Anterior cingulate cortex (tissue), 58 donors: ENCODE data around the gene CROCC.
"Not testable (repeated sequence)": the region's sequence is repeated elsewhere in the genome, so short reads cannot be mapped to it uniquely, and the experiment has no call there.

Experiments used
- DNase-seq, 58 donors: peaks; one replicate each; lab custom pipeline; 2025; lab: John Stamatoyannopoulos, UW

Gene CROCC

DNA sequence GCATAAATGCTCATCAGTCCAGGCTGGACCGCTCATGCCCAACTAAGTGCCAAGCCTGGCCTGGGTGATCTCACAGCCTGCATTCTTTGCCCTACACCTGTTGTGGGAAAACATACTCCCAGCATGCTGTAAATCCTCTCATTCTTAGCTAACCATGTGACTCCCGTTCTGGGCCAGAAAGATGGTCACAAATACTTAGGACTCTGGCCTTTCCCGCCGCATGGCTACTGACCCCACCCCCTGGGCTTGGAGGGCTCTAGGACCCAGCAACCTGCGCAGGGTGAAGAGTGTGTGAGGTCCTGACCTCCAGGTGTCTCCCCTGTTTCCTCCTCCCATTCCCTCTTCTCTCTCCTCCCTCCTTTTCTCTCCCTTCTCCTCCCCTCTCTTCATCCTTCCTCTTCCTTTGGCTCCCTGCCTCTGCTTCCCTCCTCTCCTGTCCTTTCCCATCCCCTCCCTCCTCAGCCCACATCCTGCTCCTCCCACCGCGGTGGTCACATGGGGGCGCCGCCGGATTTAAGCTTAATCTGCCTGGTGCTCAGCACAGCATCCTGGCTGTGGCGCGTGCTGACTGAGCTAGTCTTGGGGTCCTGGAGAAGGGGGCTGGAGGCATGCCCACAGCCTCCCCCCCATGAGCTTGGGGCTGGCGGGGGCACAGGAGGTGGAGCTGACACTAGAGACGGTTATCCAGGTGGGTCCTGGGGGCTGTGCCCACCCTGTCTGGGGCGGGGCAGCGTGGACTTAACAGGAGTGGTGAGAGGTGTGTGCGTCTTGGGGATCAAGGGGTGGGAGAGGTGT is at the start of gene CROCC:
CROCC (plus strand) TSS at position 541 of the 795 bp plus-strand sequence; CDS start at position 629, 88 bp downstream.
- DNase-seq, result peak in 18 of 58 donors; percentile 7 to 61 (median 30)

DNA sequence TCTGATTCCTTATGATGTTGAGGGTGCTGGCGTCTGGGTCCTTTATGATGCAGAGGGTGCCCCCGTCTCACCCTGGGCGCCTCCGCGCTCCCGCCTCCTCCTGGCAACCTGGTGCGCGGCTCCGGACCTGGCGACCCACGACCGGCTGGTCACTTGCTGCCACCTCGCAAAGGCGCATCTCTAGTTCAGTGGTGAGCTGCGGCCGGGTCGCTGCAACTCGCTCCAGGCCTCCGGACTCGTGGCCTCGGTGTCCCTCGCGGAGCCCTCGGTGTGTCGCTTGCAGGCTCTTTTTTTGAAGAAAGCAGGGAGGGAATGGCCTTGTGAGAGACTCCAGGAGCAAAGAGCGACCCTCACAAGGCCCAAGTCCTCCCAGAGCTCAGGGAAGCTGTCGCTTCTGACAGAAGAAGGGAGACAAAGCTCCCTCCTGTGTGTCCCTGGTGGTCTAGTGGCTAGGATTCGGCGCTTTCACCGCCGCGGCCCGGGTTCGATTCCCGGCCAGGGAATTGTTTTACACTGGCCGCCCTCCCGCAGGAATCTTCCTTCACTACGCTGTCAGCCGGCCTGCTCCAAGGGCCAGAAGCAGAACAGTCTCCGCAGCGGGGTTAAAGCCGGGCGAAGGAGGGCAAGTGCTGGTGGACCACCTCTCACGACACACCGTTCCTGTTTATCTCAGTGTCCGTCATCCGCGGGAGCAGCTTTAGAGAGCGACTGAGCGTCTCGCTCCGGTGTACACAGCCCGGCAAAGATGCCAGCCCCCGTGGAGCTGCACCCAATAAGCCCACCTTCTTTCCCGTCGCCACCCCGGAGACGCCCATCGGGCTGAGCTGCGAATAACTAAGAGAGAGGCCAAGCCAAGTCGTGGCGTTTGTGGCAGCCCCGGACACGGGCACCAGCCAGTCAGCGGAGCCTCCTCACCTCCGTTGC is 49.3 kb upstream of the CROCC start:
- peak in 51 of 58 donors; percentile 1 to 78 (median 51) for DNase-seq

- DNase-seq, result peak in 42 of 58 donors; percentile 2 to 88 (median 38)
Observed at GRCh38 chr1:16873076-16873879, 48.5 kb upstream of the CROCC start.

DNA sequence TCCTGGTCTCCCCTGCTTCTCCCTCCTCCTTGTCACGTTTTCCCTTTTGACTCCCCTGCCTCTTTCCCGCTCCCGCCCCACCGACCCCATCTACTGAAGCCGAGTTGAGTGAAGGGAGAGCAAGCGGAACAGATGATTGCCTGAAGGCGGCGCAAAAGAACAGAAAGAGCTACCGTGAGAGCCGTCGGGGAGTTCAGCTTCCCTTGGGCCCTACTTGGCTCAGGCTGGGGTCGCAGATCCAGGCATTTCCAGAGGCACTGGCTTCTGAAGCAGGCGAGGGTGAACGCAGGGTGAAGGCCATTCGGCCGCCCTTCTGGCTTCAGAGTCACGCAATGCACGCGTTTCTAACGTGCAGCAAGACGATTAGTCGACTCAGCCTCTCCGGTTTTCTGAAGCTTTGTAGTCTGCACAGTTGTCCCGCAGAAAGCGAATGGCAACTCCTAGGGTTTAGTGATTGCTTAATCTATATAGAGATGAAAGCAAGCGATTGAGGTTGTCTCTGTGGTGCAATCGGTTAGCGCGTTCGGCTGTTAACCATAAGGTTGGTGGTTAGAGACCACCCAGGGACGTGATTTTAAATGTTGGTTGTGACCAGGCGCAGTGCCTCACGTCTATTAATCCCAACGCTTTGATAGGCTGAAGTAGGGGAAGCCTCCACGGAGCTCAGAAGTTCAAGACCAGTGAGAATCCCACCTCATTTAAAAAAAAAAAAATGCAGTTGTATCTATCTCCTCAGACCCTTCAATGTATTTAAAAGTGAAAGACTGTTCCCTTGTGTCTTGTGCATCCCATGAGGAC is 46.6 kb upstream of the CROCC start:
- DNase-seq, result not testable (repeated sequence)

- not testable (repeated sequence) for DNase-seq
Observed at GRCh38 chr1:16881742-16882141, 40.0 kb upstream of the CROCC start.

DNA sequence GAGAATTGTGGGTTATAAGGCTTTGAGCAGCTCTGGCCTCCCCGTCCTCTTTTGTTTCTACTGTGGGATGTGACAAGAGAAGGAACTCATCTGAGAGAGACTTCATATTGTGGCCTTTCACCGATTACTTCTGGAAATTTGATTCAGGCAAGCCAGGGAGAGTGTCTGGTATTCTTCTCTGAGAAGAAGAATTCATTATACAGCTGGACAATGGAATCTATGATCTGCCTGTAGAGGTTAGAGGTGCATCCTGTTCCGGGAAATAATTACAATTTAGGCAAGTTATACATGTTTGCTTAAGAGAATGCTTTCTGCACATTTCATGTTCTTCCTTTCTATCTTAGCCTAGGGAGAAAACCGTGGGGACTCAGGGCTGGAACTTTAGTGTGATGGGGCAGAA is 38.7 kb upstream of the CROCC start:
- no peak for DNase-seq

- not testable (repeated sequence) for DNase-seq
Observed at GRCh38 chr1:16884487-16884886, 37.2 kb upstream of the CROCC start.

- DNase-seq, result no peak
Observed at GRCh38 chr1:16886860-16887605, 34.7 kb upstream of the CROCC start.

GRCh38 chr1:16888860-16889816 is 32.6 kb upstream of the CROCC start:
- DNase-seq, result peak in 56 of 58 donors; percentile 20 to 93 (median 72)

- not testable (repeated sequence) for DNase-seq
Observed at GRCh38 chr1:16890539-16891021, 31.2 kb upstream of the CROCC start.

DNA sequence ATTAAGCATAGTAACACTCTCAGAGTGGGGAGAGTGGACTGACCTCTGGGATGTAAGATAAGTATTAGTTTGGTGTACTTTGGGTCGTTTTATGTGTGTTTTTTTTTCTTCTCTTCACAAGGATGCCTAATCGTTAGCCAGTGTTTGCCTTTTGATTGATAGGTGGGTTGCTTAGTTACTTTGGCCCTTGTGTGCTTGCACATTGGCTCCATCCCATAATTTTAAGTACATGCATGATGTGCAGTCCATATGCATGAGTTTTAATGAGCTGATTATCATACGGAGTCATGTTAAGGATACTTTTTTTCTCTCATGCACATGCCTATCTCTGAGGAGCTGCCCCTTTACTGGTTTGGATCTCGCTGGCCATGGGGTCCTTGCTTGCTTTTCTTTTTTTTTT is 30.7 kb upstream of the CROCC start:
- DNase-seq, result not testable (repeated sequence)

GRCh38 chr1:16892978-16893525 is 28.7 kb upstream of the CROCC start:
- DNase-seq, result not testable (repeated sequence)

- DNase-seq, result not testable (repeated sequence)
Observed at GRCh38 chr1:16893796-16894195, 27.9 kb upstream of the CROCC start.

- not testable (repeated sequence) for DNase-seq
Observed at GRCh38 chr1:16894338-16894737, 27.4 kb upstream of the CROCC start.

DNA sequence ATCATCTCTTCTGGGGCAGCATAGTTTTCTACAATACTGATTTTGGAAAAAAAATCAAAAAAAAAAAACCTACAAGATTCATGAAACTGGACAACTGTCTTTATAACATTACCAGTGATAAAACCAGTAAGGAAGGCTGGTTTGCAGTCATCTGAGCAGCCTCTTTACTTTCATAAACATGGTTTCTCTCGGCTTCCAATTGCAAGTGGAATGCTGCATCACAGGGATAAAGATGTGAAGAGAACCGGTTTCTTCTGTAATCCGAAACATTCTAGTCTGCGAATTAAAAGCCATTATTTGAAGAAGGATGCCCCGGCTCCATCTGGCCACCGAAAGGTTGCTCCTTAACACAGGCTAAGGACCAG is 26.5 kb upstream of the CROCC start:
- DNase-seq, result not testable (repeated sequence)

DNA sequence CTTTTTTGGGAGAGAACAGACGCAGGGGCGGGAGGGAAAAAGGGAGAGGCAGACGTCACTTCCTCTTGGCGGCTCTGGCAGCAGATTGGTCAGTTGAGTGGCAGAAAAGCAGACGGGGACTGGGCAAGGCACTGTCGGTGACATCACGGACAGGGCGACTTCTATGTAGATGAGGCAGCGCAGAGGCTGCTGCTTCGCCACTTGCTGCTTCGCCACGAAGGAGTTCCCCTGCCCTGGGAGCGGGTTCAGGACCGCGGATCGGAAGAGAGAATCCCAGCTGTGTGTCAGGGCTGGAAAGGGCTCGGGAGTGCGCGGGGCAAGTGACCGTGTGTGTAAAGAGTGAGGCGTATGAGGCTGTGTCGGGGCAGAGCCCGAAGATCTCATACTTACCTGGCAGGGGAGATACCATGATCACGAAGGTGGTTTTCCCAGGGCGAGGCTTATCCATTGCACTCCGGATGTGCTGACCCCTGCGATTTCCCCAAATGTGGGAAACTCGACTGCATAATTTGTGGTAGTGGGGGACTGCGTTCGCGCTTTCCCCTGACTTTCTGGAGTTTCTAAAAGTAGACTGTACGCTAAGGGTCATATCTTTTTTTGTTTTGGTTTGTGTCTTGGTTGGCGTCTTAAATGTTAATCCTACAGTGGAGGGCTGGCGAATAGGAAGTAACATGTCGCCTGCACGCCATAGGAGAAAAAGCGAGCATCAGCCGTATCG is 26.0 kb upstream of the CROCC start, which contains the start of gene RNU1-2:
RNU1-2 (plus strand) TSS at position 383 of the 718 bp plus-strand sequence.
- DNase-seq, result peak in 56 of 58 donors; percentile 27 to 98 (median 86)
